ENCODE measurements around the gene ASCC2. TPM values are rescaled to one million over a fixed set of nuclear protein-coding genes. Genes with fewer than 3 reads are reported as not detected.

ASCC2 gene
- total and polyA plus RNA-seq, 2 donors (not counting 3 experiments of a cell fraction or from before 2014, with no cell fraction given), result 43.6 to 60.7 TPM

DNA sequence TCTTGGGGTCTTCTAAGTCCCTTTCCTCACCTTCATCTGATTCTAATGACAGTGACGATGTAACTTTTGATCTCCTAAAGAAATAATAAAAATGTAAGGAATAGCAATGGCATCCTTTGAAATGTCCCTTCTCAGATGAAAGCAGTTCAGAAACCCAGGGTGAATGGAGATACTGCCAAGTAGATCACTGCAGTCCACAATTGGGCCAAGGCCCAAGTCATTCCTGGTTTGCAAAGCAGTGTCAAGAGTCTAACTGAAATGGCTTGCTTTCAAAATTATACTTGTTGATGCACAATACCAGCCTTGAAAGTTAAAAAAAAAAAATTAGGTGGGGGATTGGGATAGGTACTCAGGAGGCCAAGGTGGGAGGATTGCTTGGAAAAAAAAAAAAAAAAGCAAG, 20.4 kb downstream of the ASCC2 start:
- H3K4me2 ChIP-seq (ENCODE audit: insufficient read depth, low read length), result no peak overlapping the region
- H3K27me3 ChIP-seq (ENCODE audit: control insufficient read depth in 2 of 2, insufficient read depth in 2 of 2, low read length in 2 of 2), result no peaks in the 10 kb centered on the region
- H3K4me1 ChIP-seq (ENCODE audit: control insufficient read depth, extremely low read depth, insufficient read depth, low read length), result peaks cover 20% of the 10 kb centered on the region
- peaks cover 8 to 14% of the 10 kb centered on the region in 2 experiments for H3K36me3 ChIP-seq (ENCODE audit: control insufficient read depth in 2 of 2, extremely low read depth in 1 of 2, insufficient read depth in 2 of 2, low read length in 2 of 2)
- H3K27ac ChIP-seq (ENCODE audit: insufficient read depth, low read depth, low read length), result no peak overlapping the region
- intact Hi-C loops (cut with micrococcal nuclease), result no loop called here
- no peaks in the 10 kb centered on the region for H3K9me1 ChIP-seq (replicated peaks; ENCODE audit: control insufficient read depth, extremely low read depth, insufficient read depth, low read length)
- no TSS peak for BruUV-seq (replicated peaks)
- ChIA-PET CTCF (interaction anchor here (1.4 kb wide), 1 partner anchor 271 kb away, joined by 3 read pairs; no protein-coding TSS in a partner anchor), POLR2A (no interaction called here)
- no peak overlapping the region for H3K4me3 ChIP-seq (replicated peaks in 1 of 3; ENCODE audit: insufficient read depth in 1 of 3, low read depth in 1 of 3, low read length in 3 of 3)
- dilution Hi-C loops (cut with MboI; ENCODE audit: extremely low pct_ligation_motif_present, low sequenced_read_pairs), result no loop called here
- H2AFZ ChIP-seq (ENCODE audit: low read depth, low read length), result no peak overlapping the region
- TF ChIP-seq EZH2 (IDR thresholded peaks at IDR 0.05; ENCODE audit: borderline replicate concordance, low read depth, low read length, severe bottlenecking) (no peak), POLR2AphosphoS5 (IDR thresholded peaks at IDR 0.05; ENCODE audit: insufficient read depth, low read depth, low read length) (no peak), MYC (IDR thresholded peaks at IDR 0.05; ENCODE audit: low read depth, low read length) (no peak), JUN (IDR thresholded peaks at IDR 0.05; ENCODE audit: borderline replicate concordance, insufficient read depth, insufficient read length, low read depth) (no peak), GATA2 (IDR thresholded peaks at IDR 0.05; ENCODE audit: insufficient read depth, insufficient read length, low read depth, low read length) (no peak), FOS (IDR thresholded peaks at IDR 0.05; ENCODE audit: borderline replicate concordance, insufficient read depth, low read length) (no peak), POLR2A (IDR thresholded peaks at IDR 0.05; ENCODE audit: low read depth, low read length) (no peak)
- TF ChIP-seq, protein P1, sequence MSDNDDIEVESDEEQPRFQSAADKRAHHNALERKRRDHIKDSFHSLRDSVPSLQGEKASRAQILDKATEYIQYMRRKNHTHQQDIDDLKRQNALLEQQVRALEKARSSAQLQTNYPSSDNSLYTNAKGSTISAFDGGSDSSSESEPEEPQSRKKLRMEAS (IDR thresholded peaks at IDR 0.05; ENCODE audit: insufficient read depth, insufficient read length), result no peak
- TF ChIP-seq, protein P2, sequence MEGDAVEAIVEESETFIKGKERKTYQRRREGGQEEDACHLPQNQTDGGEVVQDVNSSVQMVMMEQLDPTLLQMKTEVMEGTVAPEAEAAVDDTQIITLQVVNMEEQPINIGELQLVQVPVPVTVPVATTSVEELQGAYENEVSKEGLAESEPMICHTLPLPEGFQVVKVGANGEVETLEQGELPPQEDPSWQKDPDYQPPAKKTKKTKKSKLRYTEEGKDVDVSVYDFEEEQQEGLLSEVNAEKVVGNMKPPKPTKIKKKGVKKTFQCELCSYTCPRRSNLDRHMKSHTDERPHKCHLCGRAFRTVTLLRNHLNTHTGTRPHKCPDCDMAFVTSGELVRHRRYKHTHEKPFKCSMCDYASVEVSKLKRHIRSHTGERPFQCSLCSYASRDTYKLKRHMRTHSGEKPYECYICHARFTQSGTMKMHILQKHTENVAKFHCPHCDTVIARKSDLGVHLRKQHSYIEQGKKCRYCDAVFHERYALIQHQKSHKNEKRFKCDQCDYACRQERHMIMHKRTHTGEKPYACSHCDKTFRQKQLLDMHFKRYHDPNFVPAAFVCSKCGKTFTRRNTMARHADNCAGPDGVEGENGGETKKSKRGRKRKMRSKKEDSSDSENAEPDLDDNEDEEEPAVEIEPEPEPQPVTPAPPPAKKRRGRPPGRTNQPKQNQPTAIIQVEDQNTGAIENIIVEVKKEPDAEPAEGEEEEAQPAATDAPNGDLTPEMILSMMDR (IDR thresholded peaks at IDR 0.05; ENCODE audit: extremely low read depth in 1 of 2, insufficient read depth in 1 of 2, low read depth in 1 of 2, low read length in 2 of 2), result no peak
- DNase-seq (ENCODE audit: low read depth, low spot score) (no peak), FAIRE-seq (no peak)
- H4K20me1 ChIP-seq (replicated peaks; ENCODE audit: control insufficient read depth, extremely low read depth, insufficient read depth, low read length), result no peaks in the 10 kb centered on the region
- no peaks in the 10 kb centered on the region for H3K79me2 ChIP-seq (ENCODE audit: control insufficient read depth, insufficient read depth, low read length)
- H3K9me3 ChIP-seq (replicated peaks; ENCODE audit: control insufficient read depth, insufficient read depth, low read length), result no peaks in the 10 kb centered on the region
- H3K9ac ChIP-seq (replicated peaks; ENCODE audit: extremely low read depth, insufficient read depth, low read length), result no peak overlapping the region

All from endothelial cell of umbilical vein (primary cell).